NCI-H2107 (cell line): ENCODE results near the gene COX7B.

ENCODE experiments used
- DNase-seq: peaks from one replicate; lab custom pipeline; 2025; lab: John Stamatoyannopoulos, UW

Gene COX7B

GRCh38 chrX:77945910-77946545 is 46.8 kb downstream of the COX7B start:
- no peak for DNase-seq

- DNase-seq: no peak
Measured at GRCh38 chrX:77946571-77946970, 47.3 kb downstream of the COX7B start.

GRCh38 chrX:77949840-77950239 is 50.6 kb downstream of the COX7B start:
- no peak for DNase-seq

GRCh38 chrX:77952173-77952572 is 52.9 kb downstream of the COX7B start:
- DNase-seq: no peak

GRCh38 chrX:77953302-77953701 is 54.0 kb downstream of the COX7B start:
- no peak for DNase-seq

GRCh38 chrX:77953708-77954107 is 54.4 kb downstream of the COX7B start:
- no peak for DNase-seq
